HEK293T (cell line): ENCODE results near the gene TCERG1L.

Experiments used
- ARNT ChIP-seq: fragments of 450-650 bp; IDR thresholded peaks from 2 replicates; pipeline ENCODE4 v1.6.1; 2017; ENCODE audit warnings: mild to moderate bottlenecking
- BHLHE40 ChIP-seq: fragments of 450-650 bp; IDR thresholded peaks from 2 replicates; pipeline ENCODE4 v1.6.1; 2016; ENCODE audit warnings: mild to moderate bottlenecking, moderate library complexity, borderline replicate concordance
- CTBP1 ChIP-seq: fragments of 450-650 bp; IDR thresholded peaks from 2 replicates; pipeline ENCODE4 v1.6.1; 2016; ENCODE audit warnings: borderline replicate concordance
- ELF4 ChIP-seq: fragments of 450-650 bp; IDR thresholded peaks from 2 replicates; pipeline ENCODE4 v1.6.1; 2017; ENCODE audit warnings: antibody characterized with exemption
- FOXA1 ChIP-seq: fragments of 450-650 bp; IDR thresholded peaks from 2 replicates; pipeline ENCODE4 v1.6.1; 2016; ENCODE audit warnings: mild to moderate bottlenecking
- FOXK2 ChIP-seq: fragments of 450-650 bp; IDR thresholded peaks from 2 replicates; pipeline ENCODE4 v1.6.1; 2016; ENCODE audit warnings: mild to moderate bottlenecking
- HDGF ChIP-seq: fragments of 450-650 bp; IDR thresholded peaks from 2 replicates; pipeline ENCODE4 v1.6.1; 2017; ENCODE audit warnings: antibody characterized with exemption, borderline replicate concordance
- SP1 ChIP-seq: fragments of 450-650 bp; IDR thresholded peaks from 2 replicates; pipeline ENCODE4 v1.6.1; 2017
- SUZ12 ChIP-seq: fragments of 450-650 bp; IDR thresholded peaks from 2 replicates; pipeline ENCODE4 v1.6.1; 2016; ENCODE audit warnings: mild to moderate bottlenecking
- TARDBP ChIP-seq: fragments of 450-650 bp; IDR thresholded peaks from 2 replicates; pipeline ENCODE4 v1.6.1; 2016

- TF ChIP-seq SP1 (no peak), CTBP1 (no peak), SUZ12 (no peak), ELF4 (no peak), TARDBP (no peak), FOXK2 (no peak), ARNT (no peak), HDGF (no peak), FOXA1 (no peak), BHLHE40 (no peak)
These were observed 248.8 kb downstream of the TCERG1L start for GRCh38 chr10:131062621-131063260.
